GM12801 (cell line): ENCODE measurements around the gene ACY1.

ENCODE experiments used
- TF ChIP-seq, protein P1 (sequence below): IDR thresholded peaks from one replicate; pipeline ENCODE4 v1.5.1; 2011; ENCODE audit warnings: control low read depth; ENCODE audit not compliant: insufficient read length; ENCODE audit errors: extremely low read depth

The ACY1 gene

DNA sequence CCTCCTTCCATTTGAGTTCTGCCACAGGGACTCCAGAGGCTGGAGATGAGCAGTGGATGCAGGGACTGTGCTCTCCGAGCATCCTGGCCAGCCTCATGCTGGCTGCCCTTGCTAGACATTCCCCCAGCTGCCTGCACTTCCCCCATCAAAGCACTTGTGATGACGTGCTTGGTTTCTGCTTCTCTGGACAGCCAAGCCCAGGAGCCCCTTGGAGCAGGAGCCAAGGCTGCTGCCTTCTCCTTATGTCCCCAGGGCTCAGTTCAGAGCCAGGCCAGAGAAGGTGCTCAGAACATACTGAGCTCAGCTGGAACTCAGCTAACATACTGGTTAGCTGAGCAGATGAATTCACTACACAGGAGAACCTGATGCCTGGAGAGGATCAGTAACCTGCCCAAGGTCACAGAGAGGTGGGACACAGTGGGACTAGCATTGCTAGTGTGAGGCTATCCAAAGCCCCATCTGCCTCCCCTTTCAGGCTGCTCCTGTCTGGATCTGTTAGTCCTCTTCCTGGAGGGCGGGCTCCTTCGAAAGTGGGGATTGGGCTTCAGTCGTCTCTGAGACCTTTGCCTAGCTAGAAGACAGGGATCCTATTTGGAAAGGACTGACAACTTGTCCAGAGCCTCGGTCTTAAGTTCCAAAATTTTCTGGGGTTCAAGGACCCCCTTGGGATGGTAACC lies 20.3 kb upstream of the ACY1 start:
- TF ChIP-seq, protein P1, sequence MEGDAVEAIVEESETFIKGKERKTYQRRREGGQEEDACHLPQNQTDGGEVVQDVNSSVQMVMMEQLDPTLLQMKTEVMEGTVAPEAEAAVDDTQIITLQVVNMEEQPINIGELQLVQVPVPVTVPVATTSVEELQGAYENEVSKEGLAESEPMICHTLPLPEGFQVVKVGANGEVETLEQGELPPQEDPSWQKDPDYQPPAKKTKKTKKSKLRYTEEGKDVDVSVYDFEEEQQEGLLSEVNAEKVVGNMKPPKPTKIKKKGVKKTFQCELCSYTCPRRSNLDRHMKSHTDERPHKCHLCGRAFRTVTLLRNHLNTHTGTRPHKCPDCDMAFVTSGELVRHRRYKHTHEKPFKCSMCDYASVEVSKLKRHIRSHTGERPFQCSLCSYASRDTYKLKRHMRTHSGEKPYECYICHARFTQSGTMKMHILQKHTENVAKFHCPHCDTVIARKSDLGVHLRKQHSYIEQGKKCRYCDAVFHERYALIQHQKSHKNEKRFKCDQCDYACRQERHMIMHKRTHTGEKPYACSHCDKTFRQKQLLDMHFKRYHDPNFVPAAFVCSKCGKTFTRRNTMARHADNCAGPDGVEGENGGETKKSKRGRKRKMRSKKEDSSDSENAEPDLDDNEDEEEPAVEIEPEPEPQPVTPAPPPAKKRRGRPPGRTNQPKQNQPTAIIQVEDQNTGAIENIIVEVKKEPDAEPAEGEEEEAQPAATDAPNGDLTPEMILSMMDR: no peak

DNA sequence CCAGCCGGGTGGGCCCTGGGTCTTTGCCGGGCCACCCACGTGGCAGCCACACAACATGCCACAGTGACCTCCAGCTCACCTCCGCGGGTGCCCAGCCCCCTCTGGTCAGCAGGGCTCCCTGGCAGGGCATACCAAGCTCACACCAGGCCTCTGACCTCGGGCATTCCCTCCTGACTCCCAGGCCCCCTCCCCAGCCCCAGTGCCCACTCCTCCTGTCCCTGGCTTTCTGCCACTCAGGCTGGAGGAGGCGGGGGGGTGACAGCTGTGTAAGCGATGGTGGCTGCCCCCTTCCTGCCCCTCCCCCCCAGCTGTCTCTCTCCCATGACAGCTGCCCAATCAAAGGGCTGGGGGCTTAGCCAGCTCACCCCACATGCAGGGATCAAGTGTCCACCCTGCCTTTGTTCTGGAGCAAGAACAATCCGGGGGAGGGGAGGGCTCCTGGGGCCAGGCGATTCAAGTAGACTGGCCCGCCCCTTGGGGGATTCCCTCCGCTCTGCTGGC lies 19.3 kb upstream of the ACY1 start:
- TF ChIP-seq, protein P1: no peak

DNA sequence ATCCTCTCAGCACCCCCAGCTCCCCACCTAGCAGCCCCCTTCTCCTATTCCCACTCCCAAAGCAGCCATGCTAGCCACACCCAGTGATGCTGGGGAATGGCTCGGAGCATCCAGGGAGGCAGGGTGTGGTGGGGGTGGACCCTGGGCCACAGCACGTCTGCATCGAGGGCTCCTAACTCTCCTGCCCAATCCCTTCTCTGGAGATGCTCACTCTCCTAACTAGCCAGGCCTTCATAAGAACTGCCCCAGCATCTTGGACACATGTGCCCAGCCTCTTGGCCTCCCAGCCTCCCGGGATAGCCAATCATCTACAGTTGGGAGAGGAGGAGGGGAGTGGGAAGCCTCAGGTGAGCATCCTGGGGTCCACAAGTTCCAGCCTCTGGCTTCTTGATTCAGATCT lies 18.8 kb upstream of the ACY1 start:
- TF ChIP-seq, protein P1: no peak

DNA sequence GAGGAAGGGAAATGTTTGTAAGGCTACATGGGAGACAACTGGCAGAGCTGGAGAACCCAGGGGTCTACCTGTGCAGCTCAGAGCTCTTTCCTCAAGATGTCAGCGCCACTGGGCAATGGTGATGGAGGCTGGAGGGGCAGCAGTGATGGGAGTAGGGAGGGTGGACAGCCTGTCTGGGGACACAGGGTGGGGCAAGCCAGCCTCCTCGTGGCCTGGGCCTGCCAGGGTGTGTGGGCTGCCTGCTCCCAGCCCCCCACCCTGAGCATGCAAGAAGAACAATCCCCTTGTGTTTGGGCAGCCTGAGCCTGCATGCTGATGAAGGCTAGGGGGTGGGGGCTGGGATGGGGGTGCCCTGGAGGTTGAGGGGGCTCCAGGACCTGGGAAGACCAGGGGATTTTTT lies 17.3 kb upstream of the ACY1 start:
- TF ChIP-seq, protein P1: no peak

DNA sequence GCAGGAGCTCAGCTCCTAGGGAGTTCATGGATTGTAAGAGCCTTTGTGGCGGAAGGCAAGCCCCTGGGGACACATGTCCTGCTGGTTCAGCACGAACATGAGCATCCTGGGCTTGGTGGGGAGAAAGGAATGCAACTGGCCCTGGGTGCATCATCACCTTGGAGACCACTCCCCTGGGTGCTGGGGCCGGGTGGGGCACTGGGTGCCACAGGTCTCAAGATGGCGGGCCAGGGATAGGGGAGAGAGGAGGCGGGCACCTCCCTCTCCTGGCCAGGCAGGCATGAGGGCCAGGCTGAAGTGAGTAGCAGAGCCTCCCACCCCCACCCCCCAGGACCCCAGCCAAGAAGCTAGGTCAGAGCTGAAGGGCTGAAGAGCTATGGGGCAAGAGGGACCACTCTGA lies 16.8 kb upstream of the ACY1 start:
- TF ChIP-seq, protein P1: no peak

DNA sequence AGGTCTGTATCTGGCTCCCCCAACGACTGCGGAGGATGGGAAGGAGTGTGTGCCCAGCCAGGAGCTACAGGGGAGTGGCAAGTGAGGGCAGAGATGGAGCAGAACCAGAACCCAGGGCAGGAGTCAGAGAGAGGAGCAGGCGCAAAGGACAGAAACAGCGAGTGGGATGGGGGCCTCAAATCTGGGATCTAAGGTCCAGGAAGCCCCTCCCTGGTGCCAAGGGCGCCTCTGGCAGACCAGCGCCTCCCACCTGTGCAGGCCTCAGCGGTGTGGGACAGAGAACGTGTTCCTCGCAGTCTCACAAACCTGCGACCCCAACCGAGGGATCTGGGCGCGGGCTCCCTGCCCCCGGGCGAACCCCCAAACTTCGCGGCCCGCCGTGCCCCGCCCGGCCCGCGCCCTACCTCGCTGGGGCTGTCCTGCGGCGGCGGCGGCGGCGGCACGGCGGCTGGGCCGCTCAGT lies 16.4 kb upstream of the ACY1 start:
- TF ChIP-seq, protein P1: no peak

DNA sequence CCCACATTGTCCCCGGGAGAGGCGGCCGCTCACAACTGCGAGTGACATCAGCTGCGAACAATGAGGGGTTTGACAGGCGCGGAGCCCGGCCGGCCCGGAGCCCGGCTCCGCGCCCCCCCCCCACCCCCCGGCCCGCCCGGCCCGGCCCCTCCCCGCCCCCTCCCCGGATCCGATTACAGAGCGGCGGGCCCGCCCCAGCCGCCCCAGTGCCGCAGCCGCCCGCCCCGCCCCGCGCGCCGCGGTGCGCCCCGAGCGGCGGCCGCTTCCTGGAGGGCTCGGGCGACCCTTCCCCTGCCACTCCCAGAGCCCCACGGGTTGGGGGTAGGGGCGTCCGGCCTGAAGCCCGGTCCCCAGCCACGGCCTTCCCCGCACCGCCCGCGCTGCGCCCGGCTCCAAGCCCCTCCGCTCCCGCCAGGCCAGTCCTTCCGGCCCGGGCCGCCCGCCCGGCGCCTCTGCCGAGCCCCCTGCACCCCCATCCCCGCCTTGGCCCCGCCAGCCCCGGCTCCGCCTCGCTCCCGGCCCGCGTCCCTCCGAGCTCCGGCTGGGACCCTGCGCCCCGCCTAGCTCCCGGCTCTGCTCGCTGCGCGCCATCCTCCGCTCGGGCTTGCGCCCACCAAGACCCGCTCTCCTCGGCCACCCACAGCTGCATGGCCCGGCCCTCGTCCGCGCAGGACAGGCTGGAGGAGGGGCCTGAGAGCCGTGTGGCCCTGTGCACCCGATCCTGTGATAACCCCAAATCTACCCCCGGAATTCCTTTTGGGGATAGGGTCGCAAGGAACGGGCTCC lies 15.8 kb upstream of the ACY1 start, which contains the start of gene PCBP4:
TSS of gene PCBP4 (minus strand) at position 71 of the 786 bp plus-strand sequence. CDS start 6,214 bp downstream, outside the sequence.
- TF ChIP-seq, protein P1: no peak
